CD14-positive monocyte (primary cell): Measurements from ENCODE around the gene CACNA1E. TPM values are rescaled to one million over a fixed set of nuclear protein-coding genes. Genes with fewer than 3 reads are reported as not detected.

ENCODE experiments used
- DNase-seq, 3 donors: peaks; one replicate each; pipeline ENCODE4 v3.0.0-alpha.2; 2011 to 2022
- H2AFZ ChIP-seq: 2 replicates; pipeline ENCODE4 v1.6.0; 2012; ENCODE audit warnings: mild to moderate bottlenecking, low read depth, low read length, inconsistent platforms; ENCODE audit not compliant: insufficient read depth, poor library complexity, severe bottlenecking
- H3K27ac ChIP-seq, 2 donors: 1 replicate in 1 of 2; 2 replicates in 1 of 2; pipeline ENCODE4 v1.5.1; 2012 to 2013; ENCODE audit warnings: low read length in 2 of 2, control low read depth in 1 of 2, inconsistent platforms in 1 of 2, low read depth in 1 of 2, mild to moderate bottlenecking in 1 of 2
- H3K27me3 ChIP-seq, 2 donors: one replicate each; pipeline versions ENCODE4 v1.6.0 to v1.6.1; 2011 to 2013; ENCODE audit warnings: low read length in 2 of 2; ENCODE audit not compliant: control insufficient read depth in 2 of 2, insufficient read depth in 2 of 2
- H3K36me3 ChIP-seq, 2 donors: replicated peaks in 1 of 2; 1 replicate in 1 of 2; 2 replicates in 1 of 2; pipeline versions ENCODE4 v1.5.1 to v1.6.1; 2012 to 2013; ENCODE audit warnings: low read length in 2 of 2, control low read depth in 1 of 2, inconsistent platforms in 1 of 2, mild to moderate bottlenecking in 1 of 2; ENCODE audit not compliant: insufficient read depth in 2 of 2, control insufficient read depth in 1 of 2
- H3K4me1 ChIP-seq, 2 donors: 1 replicate in 1 of 2; 2 replicates in 1 of 2; pipeline versions ENCODE4 v1.5.1 to v1.6.1; 2012 to 2013; ENCODE audit warnings: low read length in 2 of 2, control low read depth in 1 of 2, inconsistent platforms in 1 of 2, mild to moderate bottlenecking in 1 of 2, moderate library complexity in 1 of 2; ENCODE audit not compliant: insufficient read depth in 2 of 2, control insufficient read depth in 1 of 2
- H3K4me2 ChIP-seq: replicated peaks from 2 replicates; pipeline ENCODE3; 2012; ENCODE audit warnings: low read length, moderate library complexity, mild to moderate bottlenecking; ENCODE audit not compliant: poor library complexity, severe bottlenecking; ENCODE audit errors: extremely low read depth
- H3K4me3 ChIP-seq, 3 experiments: fragments of 200-600 bp in 1 of 3; sonication (generic) in 1 of 3; replicated peaks in 1 of 3; 1 replicate in 2 of 3; 2 replicates in 1 of 3; pipeline ENCODE4 v1.5.1; 2011 to 2013; ENCODE audit warnings: low read length in 3 of 3, mild to moderate bottlenecking in 3 of 3, control low read depth in 2 of 3, low read depth in 2 of 3, inconsistent platforms in 1 of 3, moderate library complexity in 1 of 3
- H3K79me2 ChIP-seq: 2 replicates; pipeline ENCODE4 v1.6.0; 2012; ENCODE audit warnings: mild to moderate bottlenecking, control low read depth, inconsistent platforms, low read length, moderate library complexity; ENCODE audit not compliant: insufficient read depth
- H3K9ac ChIP-seq: 2 replicates; pipeline ENCODE4 v1.6.0; 2017; ENCODE audit warnings: low read length, mild to moderate bottlenecking; ENCODE audit not compliant: insufficient read depth, poor library complexity, severe bottlenecking
- H3K9me3 ChIP-seq, 2 donors: replicated peaks in 1 of 2; 1 replicate in 1 of 2; 2 replicates in 1 of 2; pipeline versions ENCODE4 v1.5.1 to v1.6.1; 2012 to 2013; ENCODE audit warnings: low read length in 2 of 2, control low read depth in 1 of 2; ENCODE audit not compliant: control insufficient read depth in 1 of 2, insufficient read depth in 1 of 2
- H4K20me1 ChIP-seq: 2 replicates; pipeline ENCODE4 v1.6.0; 2012; ENCODE audit warnings: mild to moderate bottlenecking, low read length, control low read depth, moderate library complexity; ENCODE audit not compliant: insufficient read depth
- H3K27ac Mint-ChIP-seq, 7 donors: one replicate each; pipeline ENCODE4 v1.8.0; 2020; ENCODE audit warnings: mild to moderate bottlenecking in 7 of 7, mixed read lengths in 7 of 7, moderate library complexity in 6 of 7, inconsistent platforms in 2 of 7
- H3K27me3 Mint-ChIP-seq, 3 donors: one replicate each; pipeline ENCODE4 v1.8.0; 2021 to 2022; ENCODE audit warnings: low read depth in 3 of 3, mild to moderate bottlenecking in 3 of 3, mixed read lengths in 3 of 3, moderate library complexity in 3 of 3, inconsistent platforms in 1 of 3
- H3K36me3 Mint-ChIP-seq, 2 donors: one replicate each; pipeline ENCODE4 v1.8.0; 2020; ENCODE audit warnings: mixed read lengths in 2 of 2, inconsistent platforms in 1 of 2, mild to moderate bottlenecking in 1 of 2
- H3K4me1 Mint-ChIP-seq: one replicate; pipeline ENCODE4 v1.8.0; 2020; ENCODE audit warnings: mild to moderate bottlenecking, mixed read lengths
- H3K4me3 Mint-ChIP-seq, 2 donors: one replicate each; pipeline ENCODE4 v1.8.0; 2020; ENCODE audit warnings: mild to moderate bottlenecking in 2 of 2, mixed read lengths in 2 of 2, moderate library complexity in 1 of 2
- H3K9me3 Mint-ChIP-seq, 7 donors: one replicate each; pipeline ENCODE4 v1.8.0; 2020 to 2022; ENCODE audit warnings: mixed read lengths in 7 of 7, mild to moderate bottlenecking in 6 of 7, moderate library complexity in 6 of 7, inconsistent platforms in 2 of 7
- WGBS: methylation state at CpG from one replicate; pipeline ENCODE4 v1.1.5; 2013; ENCODE audit warnings: missing lambda C conversion rate; ENCODE audit not compliant: insufficient coverage; 5-methylcytosine and 5-hydroxymethylcytosine counted together
- intact Hi-C, 2 donors: fragments of 100-400 bp; cut with micrococcal nuclease; formaldehyde crosslinking; loops; one replicate each; pipeline versions ENCODE4 v1.15.0 to v1.15.1; 2023
- polyA plus RNA-seq, 3 donors: library from polyadenylated mRNA; depleted of rRNA in 1 of 3; unstranded in 2 of 3; stranded (reverse) in 1 of 3; fragments of 300-500 nt in 2 of 3; fragments of >200 nt in 1 of 3; fragmentation: Illumina TruSeq in 2 of 3; gene quantifications; 1 replicate in 2 of 3; 2 replicates in 1 of 3; pipeline ENCODE4 v1.2.3, GENCODE V29; 2012 to 2021
- TF ChIP-seq, protein P1 (sequence below): fragments of 200-600 bp; IDR thresholded peaks from one replicate; pipeline ENCODE4 v1.8.0; 2022; ENCODE audit warnings: antibody characterized with exemption, mild to moderate bottlenecking

Gene CACNA1E
- polyA plus RNA-seq, 3 donors = 0.04 TPM; not detected in 2

DNA sequence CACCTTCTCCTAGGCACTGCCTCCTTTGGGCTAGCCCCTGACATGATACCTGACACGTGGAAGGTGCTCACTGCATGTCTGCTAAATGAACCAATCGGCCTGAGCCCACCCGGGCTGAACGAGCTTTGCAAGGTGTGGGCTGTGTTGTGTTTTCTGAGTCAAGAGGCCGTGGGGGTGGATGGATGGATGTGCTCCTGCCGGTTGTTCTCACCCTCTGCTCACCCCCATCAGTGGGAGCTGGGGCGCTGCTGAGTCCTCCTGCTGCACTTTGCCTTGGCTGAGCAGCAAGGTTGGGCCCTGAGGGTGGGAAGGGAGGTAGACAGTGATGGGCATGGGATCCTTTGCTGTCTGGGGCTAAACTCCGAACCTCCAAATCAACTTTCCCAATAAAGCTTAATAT is 6.7 kb upstream of the CACNA1E start:
- H3K27ac ChIP-seq = no peak overlapping the region
- peak overlapping the region in 1 of 2 donors; percentile 10 for H3K4me3 Mint-ChIP-seq
- DNase-seq = no peak
- no peaks in the 10 kb centered on the region for H3K79me2 ChIP-seq
- H3K36me3 Mint-ChIP-seq = no peaks in the 10 kb centered on the region
- peaks cover 0 to 3% (median 0%) of the 10 kb centered on the region in 7 donors for H3K9me3 Mint-ChIP-seq
- peaks cover 20 to 22% of the 10 kb centered on the region in 2 donors for H3K27me3 ChIP-seq
- no peak overlapping the region for H3K27ac Mint-ChIP-seq
- H3K4me2 ChIP-seq = no peak overlapping the region
- H4K20me1 ChIP-seq = no peaks in the 10 kb centered on the region
- no peak overlapping the region for H3K9ac ChIP-seq
- H3K4me1 Mint-ChIP-seq = no peaks in the 10 kb centered on the region
- intact Hi-C loops = loop anchor here (2.0 to 10.0 kb wide), 3 partner anchors 198 to 581 kb away; no protein-coding TSS in a partner anchor
- peaks cover 20 to 31% (median 21%) of the 10 kb centered on the region in 3 donors for H3K27me3 Mint-ChIP-seq
- TF ChIP-seq, protein P1, sequence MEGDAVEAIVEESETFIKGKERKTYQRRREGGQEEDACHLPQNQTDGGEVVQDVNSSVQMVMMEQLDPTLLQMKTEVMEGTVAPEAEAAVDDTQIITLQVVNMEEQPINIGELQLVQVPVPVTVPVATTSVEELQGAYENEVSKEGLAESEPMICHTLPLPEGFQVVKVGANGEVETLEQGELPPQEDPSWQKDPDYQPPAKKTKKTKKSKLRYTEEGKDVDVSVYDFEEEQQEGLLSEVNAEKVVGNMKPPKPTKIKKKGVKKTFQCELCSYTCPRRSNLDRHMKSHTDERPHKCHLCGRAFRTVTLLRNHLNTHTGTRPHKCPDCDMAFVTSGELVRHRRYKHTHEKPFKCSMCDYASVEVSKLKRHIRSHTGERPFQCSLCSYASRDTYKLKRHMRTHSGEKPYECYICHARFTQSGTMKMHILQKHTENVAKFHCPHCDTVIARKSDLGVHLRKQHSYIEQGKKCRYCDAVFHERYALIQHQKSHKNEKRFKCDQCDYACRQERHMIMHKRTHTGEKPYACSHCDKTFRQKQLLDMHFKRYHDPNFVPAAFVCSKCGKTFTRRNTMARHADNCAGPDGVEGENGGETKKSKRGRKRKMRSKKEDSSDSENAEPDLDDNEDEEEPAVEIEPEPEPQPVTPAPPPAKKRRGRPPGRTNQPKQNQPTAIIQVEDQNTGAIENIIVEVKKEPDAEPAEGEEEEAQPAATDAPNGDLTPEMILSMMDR = no peak
- no peaks in the 10 kb centered on the region for H3K36me3 ChIP-seq
- no peak overlapping the region for H2AFZ ChIP-seq
- no peak overlapping the region for H3K4me3 ChIP-seq
- H3K9me3 ChIP-seq = no peaks in the 10 kb centered on the region
- WGBS = no CpG with 5 or more reads among the region's 8 CpGs
- H3K4me1 ChIP-seq = no peaks in the 10 kb centered on the region

DNA sequence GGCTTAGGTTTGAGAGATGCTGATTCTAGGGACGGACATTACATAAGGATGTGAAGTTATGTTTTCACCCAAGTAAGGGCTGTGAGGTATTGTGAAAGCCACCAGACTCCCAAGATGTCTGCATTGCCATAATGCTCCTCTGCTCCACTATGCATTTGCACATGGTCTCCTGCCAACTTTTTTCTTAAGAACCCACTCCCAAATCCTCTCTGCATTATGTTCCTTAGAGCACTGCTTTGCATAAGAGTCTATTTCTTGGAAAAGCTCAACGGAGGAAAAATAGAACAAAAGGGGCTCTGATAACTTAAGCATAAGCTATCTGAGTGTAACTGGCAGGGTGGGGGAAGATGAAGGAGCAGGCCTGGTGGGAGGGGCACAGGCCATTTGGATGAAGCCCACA is 5.0 kb upstream of the CACNA1E start:
- Histone ChIP-seq H3K79me2 (no peaks in the 10 kb centered on the region), H2AFZ (no peak overlapping the region), H3K4me3 (no peak overlapping the region), H3K4me1 (peaks cover 8 to 14% of the 10 kb centered on the region in 2 donors), H4K20me1 (no peaks in the 10 kb centered on the region), H3K27me3 (peaks cover 37% of the 10 kb centered on the region in 2 donors), H3K36me3 (no peaks in the 10 kb centered on the region), H3K27ac (no peak overlapping the region), H3K9me3 (peaks cover 0 to 11% of the 10 kb centered on the region in 2 donors), H3K9ac (no peak overlapping the region), H3K4me2 (no peak overlapping the region)
- H3K9me3 Mint-ChIP-seq = peaks cover 0 to 11% (median 6%) of the 10 kb centered on the region in 7 donors
- peaks cover 8% of the 10 kb centered on the region for H3K4me1 Mint-ChIP-seq
- TF ChIP-seq, protein P1 = no peak
- H3K27ac Mint-ChIP-seq = no peak overlapping the region
- WGBS = no CpG with 5 or more reads among the region's 2 CpGs
- no peak for DNase-seq
- no peak overlapping the region for H3K4me3 Mint-ChIP-seq
- intact Hi-C loops = loop anchor here (5.0 to 10.0 kb wide), 2 partner anchors 196 to 579 kb away; no protein-coding TSS in a partner anchor
- H3K36me3 Mint-ChIP-seq = peaks cover 0 to 2% of the 10 kb centered on the region in 2 donors
- peaks cover 34 to 49% (median 36%) of the 10 kb centered on the region in 3 donors for H3K27me3 Mint-ChIP-seq
